OCI-LY3 (cell line): ENCODE data around the gene ATG4C.

Source experiments
- CTCF ChIP-seq: fragments of 200-600, 300-600 bp; sonication (generic); IDR thresholded peaks from 2 replicates; pipeline ENCODE4 v1.5.1; 2014; ENCODE audit warnings: antibody characterized with exemption, low read length, low read depth
- EZH2phosphoT487 ChIP-seq: fragments of 200-600 bp; shearing (Covaris generic); IDR thresholded peaks from 2 replicates; pipeline ENCODE4 v1.6.1; 2018; ENCODE audit warnings: antibody characterized with exemption, mixed run types, low read depth

- TF ChIP-seq CTCF: no peak
- TF ChIP-seq EZH2phosphoT487: no peak
Observed at GRCh38 chr1:62856960-62857359, 73.0 kb downstream of the ATG4C start.
